GM23338 (cell line): ENCODE data around the gene ARHGEF37. TPM values are rescaled to one million over a fixed set of nuclear protein-coding genes. Genes with fewer than 3 reads are reported as not detected.

Source experiments
- ATAC-seq: fragments of 200-7000 bp; cut with Tn5 transposase; 3 replicates; pipeline ENCODE4 v1.9.1; 2020
- DNase-seq: peaks from one replicate; pipeline ENCODE4 v3.0.0-alpha.2; 2015; ENCODE audit warnings: low spot score
- H2AFZ ChIP-seq: fragments of 200-600 bp; sonication (generic); 2 replicates; pipeline ENCODE4 v1.8.0; 2016; ENCODE audit warnings: antibody characterized with exemption, mild to moderate bottlenecking, moderate library complexity
- H3F3A ChIP-seq: fragments of 200-600 bp; sonication (generic); replicated peaks from 2 replicates; pipeline ENCODE4 v1.8.0; 2017; ENCODE audit warnings: antibody characterized with exemption, mixed run types, low read depth
- H3K27ac ChIP-seq: fragments of 200-600 bp; sonication (generic); 2 replicates; pipeline ENCODE4 v1.6.1; 2016; ENCODE audit warnings: low read depth
- H3K27me3 ChIP-seq: fragments of 200-600 bp; sonication (generic); 2 replicates; pipeline ENCODE4 v1.8.0; 2016; ENCODE audit warnings: mild to moderate bottlenecking, mixed run types, moderate library complexity; ENCODE audit not compliant: insufficient read depth
- H3K36me3 ChIP-seq: fragments of 200-600 bp; sonication (generic); 2 replicates; pipeline ENCODE4 v1.8.0; 2016; ENCODE audit warnings: mild to moderate bottlenecking; ENCODE audit not compliant: insufficient read depth
- H3K4me1 ChIP-seq: fragments of 200-600 bp; sonication (generic); 2 replicates; pipeline ENCODE4 v1.8.0; 2016; ENCODE audit warnings: mild to moderate bottlenecking, moderate library complexity; ENCODE audit not compliant: insufficient read depth
- H3K4me2 ChIP-seq: fragments of 200-600 bp; sonication (generic); 2 replicates; pipeline ENCODE4 v1.7.1; 2017; ENCODE audit warnings: mixed run types
- H3K4me3 ChIP-seq: fragments of 200-600 bp; sonication (generic); 2 replicates; pipeline ENCODE4 v1.6.1; 2016; ENCODE audit warnings: mixed run types
- H3K79me2 ChIP-seq: fragments of 200-600 bp; sonication (generic); replicated peaks from 2 replicates; pipeline ENCODE4 v1.8.0; 2017; ENCODE audit warnings: mild to moderate bottlenecking; ENCODE audit not compliant: insufficient read depth
- H3K9me2 ChIP-seq: fragments of 200-600 bp; sonication (generic); 2 replicates; pipeline ENCODE4 v1.8.0; 2017; ENCODE audit not compliant: insufficient read depth
- H4K20me1 ChIP-seq: fragments of 200-600 bp; sonication (generic); replicated peaks from 2 replicates; pipeline ENCODE4 v1.8.0; 2017; ENCODE audit warnings: mild to moderate bottlenecking; ENCODE audit not compliant: insufficient read depth
- H3K27ac Mint-ChIP-seq: 2 replicates; pipeline ENCODE4 v1.8.0; 2020; ENCODE audit warnings: inconsistent platforms, mild to moderate bottlenecking, moderate library complexity, mixed read lengths
- H3K27me3 Mint-ChIP-seq: 3 replicates; pipeline ENCODE4 v1.8.0; 2022; ENCODE audit warnings: low read depth, mild to moderate bottlenecking, moderate library complexity, mixed read lengths, inconsistent platforms; ENCODE audit not compliant: insufficient read depth, poor library complexity
- H3K36me3 Mint-ChIP-seq: 3 replicates; pipeline ENCODE4 v1.8.0; 2021; ENCODE audit warnings: low read depth, mild to moderate bottlenecking, inconsistent platforms, moderate library complexity, mixed read lengths
- H3K4me1 Mint-ChIP-seq: 3 replicates; pipeline ENCODE4 v1.8.0; 2020; ENCODE audit warnings: mild to moderate bottlenecking, inconsistent platforms, mixed read lengths
- H3K4me3 Mint-ChIP-seq: 3 replicates; pipeline ENCODE4 v1.8.0; 2021; ENCODE audit warnings: moderate library complexity, mild to moderate bottlenecking, inconsistent platforms, mixed read lengths
- H3K9me3 Mint-ChIP-seq: 3 replicates; pipeline ENCODE4 v1.8.0; 2020; ENCODE audit warnings: moderate library complexity, mild to moderate bottlenecking, inconsistent platforms, mixed read lengths
- CREB1 ChIP-seq: fragments of 250-450 bp; sonication (Bioruptor Pico); IDR thresholded peaks from 2 replicates; pipeline ENCODE4 v1.5.0; 2020; ENCODE audit warnings: low read depth, mild to moderate bottlenecking, moderate library complexity
- EZH2phosphoT487 ChIP-seq: fragments of 200-600 bp; sonication (generic); IDR thresholded peaks from one replicate; pipeline ENCODE4 v1.8.1; 2018; ENCODE audit warnings: antibody characterized with exemption; ENCODE audit not compliant: unreplicated experiment
- JUNB ChIP-seq: IDR thresholded peaks from one replicate; pipeline ENCODE4 v1.6.1; 2016; ENCODE audit warnings: antibody characterized with exemption; ENCODE audit not compliant: unreplicated experiment
- NANOG ChIP-seq: IDR thresholded peaks from 2 replicates; pipeline ENCODE4 v1.6.1; 2016; ENCODE audit warnings: antibody characterized with exemption, borderline replicate concordance
- POLR2AphosphoS5 ChIP-seq: IDR thresholded peaks from 2 replicates; pipeline ENCODE4 v1.6.1; 2016; ENCODE audit warnings: antibody characterized with exemption, low read depth
- REST ChIP-seq: IDR thresholded peaks from one replicate; pipeline ENCODE4 v1.6.1; 2018; ENCODE audit warnings: antibody characterized with exemption; ENCODE audit not compliant: unreplicated experiment
- ZNF331 ChIP-seq: fragments of 250-450 bp; sonication (Bioruptor Pico); IDR thresholded peaks from 2 replicates; pipeline ENCODE4 v1.5.0; 2020; ENCODE audit warnings: low read depth, mild to moderate bottlenecking, moderate library complexity
- polyA plus RNA-seq: library from polyadenylated mRNA; unstranded; fragments of >200 nt; fragmentation: Nextera tagmentation; extraction: Ambion mirVana; gene quantifications from 2 replicates; pipeline ENCODE4 v1.2.1, GENCODE V29; 2016
- total RNA-seq: library from RNA; depleted of rRNA; stranded (reverse); fragments of >200 nt; shearing (Covaris generic); gene quantifications from 2 replicates; pipeline ENCODE4 v1.2.3, GENCODE V29; 2014
- TF ChIP-seq, protein P1 (sequence below): fragments of 250-450 bp; sonication (Bioruptor Pico); IDR thresholded peaks from 2 replicates; pipeline ENCODE4 v1.5.0; 2020; ENCODE audit warnings: mild to moderate bottlenecking, moderate library complexity

Gene ARHGEF37
- total and polyA plus RNA-seq, 2 experiments from 2014 or later: 0.14 to 0.79 TPM

DNA sequence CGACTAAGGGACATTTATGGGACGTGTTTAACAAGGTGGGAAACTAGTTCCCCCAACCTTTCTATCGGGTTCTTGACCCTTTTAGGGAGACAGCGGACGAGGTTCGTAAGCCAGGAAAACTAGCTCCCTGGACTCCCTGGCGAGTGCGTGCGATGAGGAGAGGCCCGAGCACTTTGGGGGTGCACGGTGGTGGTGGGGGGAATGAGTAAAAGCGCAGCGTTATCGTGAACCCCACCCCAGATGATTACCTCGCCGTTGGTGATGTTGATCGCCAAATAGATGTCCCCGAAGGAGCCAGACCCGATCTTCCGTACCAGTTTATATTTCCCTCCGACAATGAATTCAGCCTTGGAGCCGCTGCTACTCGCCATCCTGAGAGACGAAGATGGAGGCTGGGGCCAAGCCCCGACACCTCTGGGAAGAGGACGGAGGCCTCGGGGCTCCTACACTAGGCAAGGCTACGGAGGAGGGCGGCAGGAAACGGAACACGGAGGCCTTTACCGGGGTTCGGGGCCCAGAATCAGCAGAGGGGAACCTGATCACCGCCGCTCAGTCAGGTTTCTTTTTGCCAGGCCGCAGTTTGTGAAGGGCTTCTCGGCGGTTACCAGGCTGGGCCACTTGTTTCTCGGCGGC, 30.6 kb upstream of the ARHGEF37 start:
- ATAC-seq (peak; percentile 2; the same call in 2 of the 3 replicates), DNase-seq (no peak)
- Mint-ChIP-seq H3K4me3 (peak overlapping the region; percentile 97), H3K27ac (peak overlapping the region; percentile 98), H3K36me3 (peaks cover 51% of the 10 kb centered on the region), H3K4me1 (peaks cover 35% of the 10 kb centered on the region), H3K9me3 (peaks cover 3% of the 10 kb centered on the region; the same call in 1 of the 3 replicates), H3K27me3 (peaks cover 8% of the 10 kb centered on the region)
- peak overlapping the region; percentile 92 for H3K4me2 ChIP-seq
- H3F3A ChIP-seq: 0 out of 2 replicates have a peak, but pooled peaks cover 5% of the 10 kb centered on the region
- peaks cover 53% of the 10 kb centered on the region for H3K79me2 ChIP-seq
- H3K36me3 ChIP-seq: peaks cover 10% of the 10 kb centered on the region; the same call in 1 of the 2 replicates
- TF ChIP-seq JUNB (no peak), CREB1 (CRISPR knock-in tag) (no peak), NANOG (no peak)
- no peak overlapping the region for H2AFZ ChIP-seq
- no peaks in the 10 kb centered on the region for H3K27me3 ChIP-seq
- peak overlapping the region; percentile 96 for H3K4me3 ChIP-seq
- H3K9me2 ChIP-seq: no peaks in the 10 kb centered on the region
- H4K20me1 ChIP-seq: peaks cover 20% of the 10 kb centered on the region
- H3K4me1 ChIP-seq: peaks cover 33% of the 10 kb centered on the region
- peak overlapping the region; percentile 91 for H3K27ac ChIP-seq

DNA sequence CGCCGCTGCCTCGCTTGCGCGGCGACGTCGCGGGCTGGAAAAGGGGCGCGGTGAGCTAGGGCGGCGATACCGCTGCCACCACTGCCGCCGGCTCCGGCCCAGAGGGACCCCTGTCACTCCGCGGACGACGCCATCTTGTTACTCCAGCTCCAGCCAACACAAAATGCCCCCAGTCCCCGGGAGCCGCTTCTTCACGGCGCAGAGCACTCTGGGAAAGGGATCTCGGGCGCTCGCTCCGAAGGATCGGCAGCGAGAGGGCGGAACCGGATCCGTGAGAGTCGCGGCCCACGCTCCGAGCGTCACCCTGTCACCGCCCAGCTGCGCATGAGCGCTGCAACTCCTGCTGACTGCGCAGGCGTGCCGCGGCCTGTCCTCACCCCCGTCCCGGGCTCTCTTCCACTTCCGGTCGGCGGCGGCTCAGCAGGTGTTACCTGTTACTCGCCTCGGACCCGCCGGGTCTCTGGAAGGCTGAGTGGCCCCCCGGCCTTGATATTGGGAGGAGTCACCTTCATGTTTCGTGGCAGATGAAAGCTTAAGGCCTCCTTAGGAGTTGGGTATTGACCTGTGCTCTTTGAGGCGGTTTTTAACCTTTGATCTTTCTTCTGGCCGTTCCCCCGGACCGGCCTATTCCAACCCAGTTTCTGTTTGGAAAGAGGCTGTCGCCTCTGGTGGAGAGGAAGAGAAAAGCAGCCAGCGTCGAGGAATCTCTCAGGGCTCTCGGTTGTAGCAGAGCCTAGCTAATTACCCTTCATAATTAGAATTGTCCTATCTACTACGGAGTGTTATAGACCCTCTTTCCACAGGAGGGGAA, 29.9 kb upstream of the ARHGEF37 start, which contains the start of gene CSNK1A1:
Gene CSNK1A1, minus strand, starts transcription at position 213 of the 811 bp plus-strand sequence. CDS start 475 bp downstream, outside the sequence.
- Histone ChIP-seq H3K36me3 (peaks cover 7% of the 10 kb centered on the region; the same call in 1 of the 2 replicates), H3K27ac (peak within 1 kb of the TSS; percentile 91), H3K27me3 (no peaks in the 10 kb centered on the region), H3K79me2 (peaks cover 46% of the 10 kb centered on the region), H4K20me1 (peaks cover 17% of the 10 kb centered on the region), H2AFZ (no peak within 1 kb of the TSS), H3K4me3 (peak within 1 kb of the TSS; percentile 96), H3F3A (0 out of 2 replicates have a peak, but pooled peaks cover 5% of the 10 kb centered on the region), H3K9me2 (no peaks in the 10 kb centered on the region), H3K4me2 (peak within 1 kb of the TSS; percentile 92), H3K4me1 (peaks cover 27% of the 10 kb centered on the region)
- peak within 1 kb of the TSS; percentile 98 for H3K27ac Mint-ChIP-seq
- H3K4me1 Mint-ChIP-seq: peaks cover 28% of the 10 kb centered on the region
- peaks cover 3% of the 10 kb centered on the region; the same call in 1 of the 3 replicates for H3K9me3 Mint-ChIP-seq
- peaks cover 7% of the 10 kb centered on the region for H3K27me3 Mint-ChIP-seq
- peaks cover 43% of the 10 kb centered on the region for H3K36me3 Mint-ChIP-seq
- H3K4me3 Mint-ChIP-seq: peak within 1 kb of the TSS; percentile 97
- ATAC-seq (peak; percentile 90), DNase-seq (peak; percentile 99)
- TF ChIP-seq ZNF331 (no peak), CREB1 (CRISPR knock-in tag) (peak; percentile 75), POLR2AphosphoS5 (peak; percentile 88), REST (no peak), NANOG (no peak), EZH2phosphoT487 (no peak)
- TF ChIP-seq, protein P1, sequence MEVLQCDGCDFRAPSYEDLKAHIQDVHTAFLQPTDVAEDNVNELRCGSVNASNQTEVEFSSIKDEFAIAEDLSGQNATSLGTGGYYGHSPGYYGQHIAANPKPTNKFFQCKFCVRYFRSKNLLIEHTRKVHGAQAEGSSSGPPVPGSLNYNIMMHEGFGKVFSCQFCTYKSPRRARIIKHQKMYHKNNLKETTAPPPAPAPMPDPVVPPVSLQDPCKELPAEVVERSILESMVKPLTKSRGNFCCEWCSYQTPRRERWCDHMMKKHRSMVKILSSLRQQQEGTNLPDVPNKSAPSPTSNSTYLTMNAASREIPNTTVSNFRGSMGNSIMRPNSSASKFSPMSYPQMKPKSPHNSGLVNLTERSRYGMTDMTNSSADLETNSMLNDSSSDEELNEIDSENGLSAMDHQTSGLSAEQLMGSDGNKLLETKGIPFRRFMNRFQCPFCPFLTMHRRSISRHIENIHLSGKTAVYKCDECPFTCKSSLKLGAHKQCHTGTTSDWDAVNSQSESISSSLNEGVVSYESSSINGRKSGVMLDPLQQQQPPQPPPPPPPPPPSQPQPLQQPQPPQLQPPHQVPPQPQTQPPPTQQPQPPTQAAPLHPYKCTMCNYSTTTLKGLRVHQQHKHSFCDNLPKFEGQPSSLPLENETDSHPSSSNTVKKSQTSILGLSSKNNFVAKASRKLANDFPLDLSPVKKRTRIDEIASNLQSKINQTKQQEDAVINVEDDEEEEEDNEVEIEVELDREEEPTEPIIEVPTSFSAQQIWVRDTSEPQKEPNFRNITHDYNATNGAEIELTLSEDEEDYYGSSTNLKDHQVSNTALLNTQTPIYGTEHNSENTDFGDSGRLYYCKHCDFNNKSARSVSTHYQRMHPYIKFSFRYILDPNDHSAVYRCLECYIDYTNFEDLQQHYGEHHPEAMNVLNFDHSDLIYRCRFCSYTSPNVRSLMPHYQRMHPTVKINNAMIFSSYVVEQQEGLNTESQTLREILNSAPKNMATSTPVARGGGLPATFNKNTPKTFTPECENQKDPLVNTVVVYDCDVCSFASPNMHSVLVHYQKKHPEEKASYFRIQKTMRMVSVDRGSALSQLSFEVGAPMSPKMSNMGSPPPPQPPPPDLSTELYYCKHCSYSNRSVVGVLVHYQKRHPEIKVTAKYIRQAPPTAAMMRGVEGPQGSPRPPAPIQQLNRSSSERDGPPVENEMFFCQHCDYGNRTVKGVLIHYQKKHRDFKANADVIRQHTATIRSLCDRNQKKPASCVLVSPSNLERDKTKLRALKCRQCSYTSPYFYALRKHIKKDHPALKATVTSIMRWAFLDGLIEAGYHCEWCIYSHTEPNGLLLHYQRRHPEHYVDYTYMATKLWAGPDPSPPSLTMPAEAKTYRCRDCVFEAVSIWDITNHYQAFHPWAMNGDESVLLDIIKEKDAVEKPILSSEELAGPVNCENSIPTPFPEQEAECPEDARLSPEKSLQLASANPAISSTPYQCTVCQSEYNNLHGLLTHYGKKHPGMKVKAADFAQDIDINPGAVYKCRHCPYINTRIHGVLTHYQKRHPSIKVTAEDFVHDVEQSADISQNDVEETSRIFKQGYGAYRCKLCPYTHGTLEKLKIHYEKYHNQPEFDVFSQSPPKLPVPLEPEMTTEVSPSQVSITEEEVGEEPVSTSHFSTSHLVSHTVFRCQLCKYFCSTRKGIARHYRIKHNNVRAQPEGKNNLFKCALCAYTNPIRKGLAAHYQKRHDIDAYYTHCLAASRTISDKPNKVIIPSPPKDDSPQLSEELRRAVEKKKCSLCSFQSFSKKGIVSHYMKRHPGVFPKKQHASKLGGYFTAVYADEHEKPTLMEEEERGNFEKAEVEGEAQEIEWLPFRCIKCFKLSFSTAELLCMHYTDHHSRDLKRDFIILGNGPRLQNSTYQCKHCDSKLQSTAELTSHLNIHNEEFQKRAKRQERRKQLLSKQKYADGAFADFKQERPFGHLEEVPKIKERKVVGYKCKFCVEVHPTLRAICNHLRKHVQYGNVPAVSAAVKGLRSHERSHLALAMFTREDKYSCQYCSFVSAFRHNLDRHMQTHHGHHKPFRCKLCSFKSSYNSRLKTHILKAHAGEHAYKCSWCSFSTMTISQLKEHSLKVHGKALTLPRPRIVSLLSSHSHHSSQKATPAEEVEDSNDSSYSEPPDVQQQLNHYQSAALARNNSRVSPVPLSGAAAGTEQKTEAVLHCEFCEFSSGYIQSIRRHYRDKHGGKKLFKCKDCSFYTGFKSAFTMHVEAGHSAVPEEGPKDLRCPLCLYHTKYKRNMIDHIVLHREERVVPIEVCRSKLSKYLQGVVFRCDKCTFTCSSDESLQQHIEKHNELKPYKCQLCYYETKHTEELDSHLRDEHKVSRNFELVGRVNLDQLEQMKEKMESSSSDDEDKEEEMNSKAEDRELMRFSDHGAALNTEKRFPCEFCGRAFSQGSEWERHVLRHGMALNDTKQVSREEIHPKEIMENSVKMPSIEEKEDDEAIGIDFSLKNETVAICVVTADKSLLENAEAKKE (CRISPR knock-in tag): no peak
